Activated naive CD4-positive, alpha-beta T cell treated with anti-CD3 and anti-CD28 coated beads, Interleukin-2, amount 50 U/mL, for 16 hours (primary cell): Measurements from ENCODE around the gene HPF1.

Experiments
- DNase-seq: peaks from one replicate; pipeline ENCODE4 v3.0.0-alpha.2; 2020

The HPF1 gene

GRCh38 chr4:169730564-169730963 lies 27.2 kb downstream of the HPF1 start:
- DNase-seq = no peak

GRCh38 chr4:169727616-169728015 lies 30.1 kb downstream of the HPF1 start:
- DNase-seq = no peak

GRCh38 chr4:169724260-169724659 lies 33.5 kb downstream of the HPF1 start:
- no peak for DNase-seq

DNA sequence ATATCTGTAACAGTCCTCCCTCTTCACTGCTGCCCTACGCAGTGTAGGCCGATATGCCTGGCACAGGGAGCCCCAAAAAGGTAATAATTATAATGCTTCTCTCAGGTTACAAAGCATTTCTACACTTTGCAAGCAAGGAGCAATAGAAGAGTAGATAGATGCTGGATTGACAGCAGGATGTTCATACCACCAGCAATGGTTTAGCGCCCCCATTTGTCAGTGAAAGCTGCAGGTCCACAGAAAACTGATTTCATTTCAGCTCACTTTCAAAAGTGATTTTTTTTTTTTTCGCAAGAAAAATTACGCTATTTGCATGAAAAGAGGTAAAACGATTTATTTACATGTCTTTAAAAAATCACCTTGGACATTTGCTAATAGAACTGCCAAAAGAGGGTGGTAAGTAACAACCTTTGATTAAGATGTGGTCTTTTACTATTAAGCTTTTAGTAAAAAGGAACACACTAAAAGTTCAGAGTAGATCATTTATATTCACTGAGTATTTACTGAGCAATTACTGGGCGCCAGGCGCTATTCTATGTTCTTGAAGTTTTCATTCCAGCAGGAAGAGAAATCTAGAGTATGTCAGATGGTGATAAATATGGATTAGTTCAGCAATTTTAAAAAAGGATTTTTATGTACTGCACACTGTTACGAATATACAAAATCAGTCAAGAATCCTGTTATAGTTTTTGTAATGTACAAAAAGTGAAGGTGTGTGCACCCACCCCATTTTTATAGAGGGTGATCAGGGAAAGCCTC lies 34.4 kb downstream of the HPF1 start:
- no peak for DNase-seq

- no peak for DNase-seq
Measured at GRCh38 chr4:169720529-169720928, 37.2 kb downstream of the HPF1 start.

- no peak for DNase-seq
Measured at GRCh38 chr4:169716677-169717076, 41.1 kb downstream of the HPF1 start.

- no peak for DNase-seq
Measured at GRCh38 chr4:169715826-169716225, 41.9 kb downstream of the HPF1 start.

- DNase-seq = no peak
Measured at GRCh38 chr4:169707958-169708643, 49.6 kb downstream of the HPF1 start.

- DNase-seq = no peak
Measured at GRCh38 chr4:169698331-169698730, 59.4 kb downstream of the HPF1 start.

DNA sequence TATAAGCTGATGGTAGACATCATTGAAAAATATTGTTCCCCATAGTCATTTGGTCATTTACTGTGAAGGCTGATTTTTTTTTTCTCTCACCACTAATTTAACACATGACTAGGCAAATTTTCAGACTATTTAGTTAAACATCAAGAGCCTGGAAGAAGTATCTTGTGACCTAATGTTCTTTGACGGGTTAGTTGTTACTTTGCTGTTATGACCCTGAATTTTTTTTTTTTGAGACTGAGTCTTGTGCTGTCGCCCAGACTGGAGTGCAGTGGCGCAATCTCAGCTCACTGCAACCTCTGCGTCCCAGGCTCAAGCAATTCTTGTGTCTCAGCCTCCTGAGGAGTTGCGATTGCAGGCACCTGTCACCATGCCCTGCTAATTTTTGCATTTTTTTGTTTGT lies 67.0 kb downstream of the HPF1 start:
- no peak for DNase-seq

DNA sequence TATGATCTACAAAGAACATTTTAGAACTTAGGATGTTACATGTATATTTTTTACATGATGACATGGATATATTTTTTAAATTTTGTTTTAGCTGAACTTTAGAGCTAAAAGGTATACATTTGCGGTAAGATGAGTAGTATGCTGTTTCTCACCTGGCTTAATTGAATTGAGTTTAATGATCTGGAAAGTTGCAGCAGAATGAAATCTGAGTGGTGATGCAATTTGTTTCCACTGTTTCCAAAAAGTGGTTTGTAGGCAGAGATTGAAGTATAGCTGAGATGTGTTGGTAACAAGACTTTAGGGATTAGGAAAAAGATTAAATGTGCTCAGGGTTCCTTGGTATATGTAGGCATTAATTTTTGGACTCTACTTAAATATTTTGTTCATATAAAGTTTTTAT lies 68.1 kb downstream of the HPF1 start:
- DNase-seq = no peak

DNA sequence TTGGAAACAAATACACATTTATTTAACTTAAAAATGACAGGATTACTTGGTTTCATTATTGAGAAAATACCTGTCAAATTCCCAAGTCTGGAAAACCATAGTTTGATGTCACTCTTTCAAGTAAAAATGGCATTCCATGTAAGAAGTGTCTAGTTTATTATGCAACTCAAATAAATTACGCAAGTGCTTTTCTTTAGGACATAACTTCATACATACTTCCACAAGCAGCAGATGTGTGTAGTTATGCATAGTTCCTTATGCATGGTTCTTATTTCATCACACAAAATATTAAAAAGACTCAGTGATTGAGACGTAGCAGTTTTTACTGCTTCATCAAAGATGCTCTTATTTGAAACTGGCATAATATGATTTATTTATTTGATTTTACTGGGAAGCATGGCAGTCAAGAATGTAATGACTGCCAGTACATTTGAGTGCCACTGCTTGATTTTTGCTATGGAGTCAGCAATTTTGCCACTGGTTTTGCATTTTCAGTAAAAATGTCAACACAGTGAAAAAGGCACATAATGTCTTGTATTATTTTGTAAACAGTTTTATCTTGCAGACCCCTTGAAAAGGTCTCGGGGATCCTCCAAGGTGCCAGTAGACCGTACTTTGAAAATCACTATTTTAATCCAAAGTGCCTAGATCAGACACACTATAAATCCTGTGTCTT lies 75.2 kb downstream of the HPF1 start:
- DNase-seq = no peak
